Left kidney (tissue), 2 donors: Measurements from ENCODE around the gene TOX2. TPM values are rescaled to one million over a fixed set of nuclear protein-coding genes. Genes with fewer than 3 reads are reported as not detected.

ENCODE experiments used
- DNase-seq: peaks from one replicate; pipeline ENCODE4 v3.0.0-alpha.2; 2013
- polyA plus RNA-seq: library from polyadenylated mRNA; unstranded; fragments of 120-200 nt; gene quantifications from one replicate; pipeline ENCODE4 v1.2.1, GENCODE V29; 2013; ENCODE audit not compliant: insufficient read length

TOX2 gene
- polyA plus RNA-seq, 1 donor, result 3.7 TPM

GRCh38 chr20:43940518-43941225 lies 26.0 kb downstream of the TOX2 start:
- no peak for DNase-seq

- no peak for DNase-seq
Observed at GRCh38 chr20:43941476-43942200, 27.0 kb downstream of the TOX2 start.

GRCh38 chr20:43942201-43942590 lies 27.5 kb downstream of the TOX2 start:
- no peak for DNase-seq

DNA sequence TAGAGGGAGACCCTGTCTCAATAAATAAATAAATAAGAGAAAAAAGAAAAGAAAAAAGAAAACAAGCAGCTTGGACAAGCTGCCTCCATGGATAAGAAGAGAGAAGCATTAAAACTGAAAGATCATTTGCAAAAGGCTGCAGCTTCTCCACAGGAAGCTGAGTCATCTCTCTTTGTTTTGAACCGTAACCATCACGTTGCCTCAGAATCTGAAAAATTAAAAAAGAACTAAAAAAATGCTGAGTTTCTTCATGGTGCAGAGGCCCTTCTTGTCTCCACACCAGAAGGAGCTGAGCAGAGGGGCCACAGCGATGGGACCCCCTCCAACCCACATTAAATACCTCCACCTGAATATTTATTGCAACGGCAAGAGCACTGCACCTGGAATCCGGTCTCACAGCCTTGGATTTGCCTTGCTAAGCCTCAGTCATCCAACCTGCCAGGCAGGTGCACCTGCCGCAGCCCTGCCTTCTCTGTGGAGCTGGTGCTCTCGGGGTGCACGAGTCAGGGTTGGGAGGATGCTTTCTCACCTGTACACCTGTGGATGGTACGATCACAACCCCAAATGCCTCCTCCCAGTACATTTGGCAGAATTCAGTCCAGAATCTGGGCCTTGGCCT lies 28.1 kb downstream of the TOX2 start:
- DNase-seq, result no peak

DNA sequence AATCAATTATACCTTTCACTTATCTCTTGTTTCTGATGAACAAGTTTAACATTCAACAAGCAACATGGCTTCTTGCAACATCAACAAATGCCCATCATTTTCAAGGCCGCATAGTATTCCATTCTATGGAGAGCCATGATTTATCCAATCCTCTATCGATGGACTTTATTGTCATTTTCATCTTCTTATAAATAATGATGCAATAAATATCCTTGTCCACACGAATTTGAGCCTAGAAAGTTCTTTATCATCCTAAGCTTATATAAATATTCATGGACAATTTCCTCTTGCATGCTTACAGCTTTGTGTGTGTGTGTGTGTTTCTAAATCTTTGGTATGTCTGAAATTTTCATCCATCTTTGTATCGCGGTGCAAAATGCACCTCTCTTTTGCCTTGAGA lies 29.1 kb downstream of the TOX2 start:
- no peak for DNase-seq

DNA sequence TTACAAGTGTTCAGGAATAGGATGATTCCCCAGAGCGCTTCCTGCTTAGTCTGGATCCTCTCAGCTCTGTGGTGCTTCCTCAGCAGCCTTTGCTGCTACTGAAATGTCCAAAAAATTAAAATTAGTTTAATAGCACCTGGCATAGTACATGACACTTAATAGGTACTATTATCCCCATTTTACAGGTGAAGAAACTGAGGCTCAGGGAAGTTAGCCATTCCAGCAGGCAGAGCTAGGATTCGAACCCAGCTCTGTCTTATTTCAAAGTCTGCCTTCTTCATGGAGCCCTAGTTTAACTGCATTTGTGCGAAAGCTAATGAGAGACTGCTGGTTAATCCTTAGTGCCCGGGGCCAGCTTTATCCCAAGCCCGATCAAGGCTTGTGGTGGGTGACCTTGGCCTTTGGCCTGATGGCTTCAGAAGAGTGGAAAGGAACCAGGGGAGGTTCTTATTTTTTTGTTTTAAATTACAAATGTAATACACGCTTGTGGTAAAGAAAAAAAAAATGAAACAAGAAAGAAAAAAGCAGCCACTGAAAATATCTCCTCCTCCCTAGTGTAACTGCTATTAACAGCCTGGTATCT lies 30.1 kb downstream of the TOX2 start:
- no peak for DNase-seq

DNA sequence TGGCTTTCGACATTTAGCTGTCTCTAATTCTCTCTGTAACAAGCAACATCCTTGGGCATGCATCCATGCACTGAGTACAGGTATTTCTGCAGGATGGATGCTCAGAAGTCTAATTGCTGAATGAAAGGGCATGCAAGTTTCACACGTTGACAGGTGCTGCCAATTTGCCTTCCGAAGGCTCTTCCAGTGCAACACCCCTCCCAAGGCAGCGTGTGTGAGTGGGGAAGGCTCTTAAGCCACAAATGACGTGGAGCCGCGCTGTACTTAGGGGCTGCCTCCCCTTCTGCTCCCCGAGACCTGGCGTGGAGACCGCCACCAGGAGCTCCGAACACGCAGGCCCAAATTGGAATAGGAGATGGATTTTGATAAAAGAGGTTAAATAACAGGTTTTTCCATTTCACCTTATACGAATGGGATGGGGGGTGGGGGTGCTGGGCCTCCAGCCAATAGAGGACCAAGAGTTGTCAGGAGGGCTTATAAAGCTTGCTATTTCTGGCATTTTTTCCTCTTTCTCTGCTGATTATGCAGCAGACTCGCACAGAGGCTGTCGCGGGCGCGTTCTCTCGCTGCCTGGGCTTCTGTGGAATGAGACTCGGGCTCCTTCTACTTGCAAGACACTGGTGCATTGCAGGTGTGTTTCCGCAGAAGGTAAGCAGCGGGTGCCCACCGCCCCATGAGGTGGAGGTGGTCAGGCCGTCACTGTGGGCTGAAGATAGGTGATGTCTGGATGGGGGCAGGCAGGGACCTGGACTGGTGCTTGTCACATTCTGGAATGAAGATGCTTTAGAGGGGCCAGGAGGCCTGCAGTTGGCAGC lies 30.9 kb downstream of the TOX2 start:
- DNase-seq, result no peak

DNA sequence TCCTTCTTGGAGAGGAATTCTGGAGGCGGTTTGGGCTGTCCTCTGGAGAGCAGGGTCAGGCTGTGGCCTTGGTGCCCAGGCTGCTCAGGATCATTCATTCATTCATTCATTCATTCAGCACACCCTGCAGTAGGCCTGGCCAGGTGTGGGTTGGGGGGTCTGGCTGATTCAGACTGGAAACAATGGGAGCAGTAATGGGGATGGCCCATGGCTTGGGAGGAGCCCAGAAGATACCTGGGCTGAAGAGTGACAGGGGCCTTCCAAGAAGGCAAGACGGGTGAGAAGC lies 31.5 kb downstream of the TOX2 start:
- DNase-seq, result no peak

DNA sequence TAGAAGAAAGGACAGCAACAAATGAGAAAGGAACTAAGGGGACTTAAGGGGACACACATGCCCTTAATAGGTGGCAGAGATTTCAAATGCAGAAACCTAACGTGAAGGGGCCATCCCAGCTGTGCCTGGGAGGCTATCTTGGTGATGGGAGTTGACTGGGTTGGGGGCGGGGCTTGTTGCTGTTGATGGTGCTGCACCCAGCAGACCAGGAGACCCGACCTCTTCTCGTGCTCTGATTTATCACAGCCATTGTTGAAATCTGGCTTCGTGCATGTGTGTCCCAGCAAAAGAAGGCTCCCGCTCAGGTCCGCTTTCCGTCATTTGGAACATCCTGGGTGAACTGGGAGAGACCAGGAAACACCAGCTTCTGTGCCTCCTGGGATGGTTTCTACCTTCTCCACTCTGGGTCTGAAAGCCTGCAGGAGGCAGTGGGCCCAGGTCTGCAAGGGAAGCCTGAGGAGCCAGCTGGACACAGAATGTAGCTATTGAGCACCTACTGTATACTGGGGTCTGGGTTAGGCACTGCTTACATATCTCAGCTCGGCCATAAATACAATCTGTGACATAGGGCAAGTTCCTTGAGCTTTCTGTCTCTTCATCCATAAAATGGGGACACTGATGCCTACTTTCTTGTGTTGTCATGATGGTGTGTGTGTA lies 32.1 kb downstream of the TOX2 start:
- no peak for DNase-seq

GRCh38 chr20:43947316-43947710 lies 32.7 kb downstream of the TOX2 start:
- DNase-seq, result no peak

DNA sequence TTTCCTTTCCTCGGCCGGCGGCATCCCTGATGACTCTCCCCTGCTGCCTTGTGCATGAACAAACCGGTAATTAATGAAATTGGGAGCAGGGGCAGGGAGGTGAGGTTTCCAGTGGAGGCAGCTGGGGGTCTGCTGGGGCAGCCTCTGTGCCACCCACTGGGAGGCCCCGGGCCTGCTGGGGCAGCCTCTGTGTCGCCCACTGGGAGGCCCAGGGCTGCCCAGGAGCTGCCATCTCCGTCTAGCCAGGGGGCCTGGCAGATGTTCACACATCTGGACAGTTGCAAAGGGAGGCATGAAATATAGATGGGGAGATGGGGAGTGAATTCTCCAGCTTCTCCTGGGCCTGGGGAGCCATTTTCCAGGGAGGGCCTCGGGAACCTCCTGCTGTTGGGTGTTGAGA lies 33.8 kb downstream of the TOX2 start:
- no peak for DNase-seq

- no peak for DNase-seq
Observed at GRCh38 chr20:43949248-43949647, 34.6 kb downstream of the TOX2 start.

GRCh38 chr20:43949741-43950618 lies 35.3 kb downstream of the TOX2 start:
- DNase-seq, result no peak

DNA sequence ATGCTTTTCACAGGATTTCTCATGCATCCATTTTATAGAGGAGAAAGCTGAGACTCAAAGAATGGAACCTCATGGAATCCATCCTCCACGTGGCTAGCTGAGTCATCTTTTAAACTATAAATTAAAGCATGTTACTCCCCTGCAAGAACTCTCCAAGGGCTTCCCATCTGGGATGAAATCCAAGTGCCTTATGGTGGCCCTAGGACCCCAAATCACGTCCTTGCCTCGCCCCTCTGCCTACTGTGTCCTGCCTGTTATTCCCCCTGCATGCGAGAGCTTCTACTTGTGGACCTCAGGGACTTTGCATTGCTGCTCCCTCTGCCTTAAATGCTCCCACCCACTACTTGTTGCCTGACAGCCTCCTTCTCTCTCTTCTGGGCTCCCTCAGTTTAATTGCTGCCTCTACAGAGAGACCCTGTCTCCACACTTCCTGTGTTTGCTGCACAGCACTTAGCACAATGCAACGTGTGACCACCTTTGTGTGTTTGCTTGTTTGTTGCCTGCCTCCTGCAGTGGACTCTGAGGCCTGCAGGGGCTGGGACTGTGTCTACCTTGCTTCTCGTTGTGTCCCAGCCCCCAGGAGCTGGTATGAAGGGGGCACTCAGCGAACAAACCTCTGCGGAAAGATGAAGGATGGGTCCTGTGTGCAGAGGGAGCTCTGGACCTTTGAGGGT lies 39.4 kb downstream of the TOX2 start:
- DNase-seq, result no peak

DNA sequence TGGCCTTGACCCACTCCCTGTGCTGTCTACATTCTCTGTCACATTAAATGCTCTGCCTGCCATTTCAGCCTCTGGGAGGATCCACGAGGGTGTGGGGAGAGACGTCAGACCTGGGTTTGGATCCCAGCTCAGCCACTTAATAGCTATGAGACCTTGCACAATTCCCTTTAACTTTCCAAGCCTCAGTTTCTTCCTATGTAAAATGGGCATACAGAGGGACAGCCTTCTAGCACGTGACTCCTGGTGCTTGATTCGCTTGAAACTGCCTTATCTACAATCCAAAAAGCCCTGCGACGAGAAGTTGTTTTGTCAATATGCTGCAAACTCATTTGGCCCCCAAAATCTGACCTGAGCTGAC lies 40.0 kb downstream of the TOX2 start:
- no peak for DNase-seq

- no peak for DNase-seq
Observed at GRCh38 chr20:43955062-43955749, 40.6 kb downstream of the TOX2 start.

DNA sequence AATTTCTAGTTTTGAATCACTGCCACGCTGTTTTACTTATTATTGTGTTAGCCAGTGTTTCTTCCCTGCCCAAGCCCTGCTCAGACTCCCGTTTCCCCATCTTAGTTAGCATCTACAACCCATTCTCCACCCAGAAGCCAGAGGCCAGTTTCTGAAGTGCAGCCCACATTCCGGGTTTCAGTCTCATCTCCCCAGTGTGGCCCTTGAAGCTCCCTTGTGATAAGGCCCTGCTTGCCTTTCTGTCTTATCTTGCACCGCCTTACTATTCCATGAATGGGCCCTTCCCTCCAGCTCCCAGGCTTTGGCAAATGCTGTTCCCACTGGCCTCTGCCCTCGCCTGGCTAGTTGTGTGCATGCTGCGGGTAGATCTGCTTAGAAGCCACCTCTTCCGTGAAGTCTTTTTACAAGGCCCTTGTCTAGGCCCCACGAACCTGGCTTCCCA lies 41.1 kb downstream of the TOX2 start:
- DNase-seq, result no peak

GRCh38 chr20:43957392-43957791 lies 42.7 kb downstream of the TOX2 start:
- no peak for DNase-seq

- no peak for DNase-seq
Observed at GRCh38 chr20:43958626-43959025, 44.0 kb downstream of the TOX2 start.
